IPS-18a (cell line): ENCODE data around the gene BDKRB1.

Experiments
- H3K27ac ChIP-seq: one replicate; pipeline ENCODE4 v1.5.1; 2013; ENCODE audit warnings: low read length
- H3K27me3 ChIP-seq: one replicate; pipeline ENCODE4 v1.6.1; 2013; ENCODE audit warnings: mild to moderate bottlenecking, low read length; ENCODE audit not compliant: control insufficient read depth, insufficient read depth
- H3K36me3 ChIP-seq: one replicate; pipeline ENCODE4 v1.6.1; 2013; ENCODE audit warnings: low read depth, low read length; ENCODE audit not compliant: control insufficient read depth
- H3K4me1 ChIP-seq: one replicate; pipeline ENCODE4 v1.6.1; 2013; ENCODE audit warnings: low read depth, low read length; ENCODE audit not compliant: control insufficient read depth
- H3K4me3 ChIP-seq: one replicate; pipeline ENCODE4 v1.5.1; 2013; ENCODE audit warnings: low read length
- H3K9ac ChIP-seq: one replicate; pipeline ENCODE4 v1.6.1; 2013; ENCODE audit warnings: mild to moderate bottlenecking, low read length, moderate library complexity
- H3K9me3 ChIP-seq: one replicate; pipeline ENCODE4 v1.6.1; 2013; ENCODE audit warnings: low read depth, low read length; ENCODE audit not compliant: control insufficient read depth

The BDKRB1 gene

GRCh38 chr14:96255501-96256366 lies at the start of gene BDKRB1:
BDKRB1 (plus strand) TSS chr14:96256210; CDS start chr14:96263683, 7,473 bp downstream.
- Histone ChIP-seq H3K9me3 (no peaks in the 10 kb centered on the region), H3K9ac (no peak within 1 kb of the TSS), H3K27me3 (no peaks in the 10 kb centered on the region), H3K27ac (no peak within 1 kb of the TSS), H3K36me3 (no peaks in the 10 kb centered on the region), H3K4me3 (no peak within 1 kb of the TSS), H3K4me1 (peaks cover 4% of the 10 kb centered on the region)

GRCh38 chr14:96206461-96206860 lies 49.5 kb upstream of the BDKRB1 start:
- no peaks in the 10 kb centered on the region for H3K9me3 ChIP-seq
- H3K27ac ChIP-seq: no peak overlapping the region
- H3K9ac ChIP-seq: no peak overlapping the region

GRCh38 chr14:96207686-96208085 lies 48.3 kb upstream of the BDKRB1 start:
- H3K4me3 ChIP-seq: no peak overlapping the region
- no peak overlapping the region for H3K9ac ChIP-seq
- peaks cover 30% of the 10 kb centered on the region for H3K27me3 ChIP-seq

More at GRCh38 chr14:96206461-96206860, 49.5 kb upstream of the BDKRB1 start:
- Histone ChIP-seq H3K4me1 (peaks cover 5% of the 10 kb centered on the region), H3K36me3 (no peaks in the 10 kb centered on the region), H3K4me3 (no peak overlapping the region), H3K27me3 (peaks cover 30% of the 10 kb centered on the region)

GRCh38 chr14:96208739-96209138 lies 47.3 kb upstream of the BDKRB1 start:
- Histone ChIP-seq H3K4me1 (peaks cover 5% of the 10 kb centered on the region), H3K36me3 (no peaks in the 10 kb centered on the region), H3K27me3 (peaks cover 21% of the 10 kb centered on the region), H3K4me3 (no peak overlapping the region), H3K27ac (no peak overlapping the region), H3K9me3 (no peaks in the 10 kb centered on the region), H3K9ac (no peak overlapping the region)

More at GRCh38 chr14:96207686-96208085, 48.3 kb upstream of the BDKRB1 start:
- no peak overlapping the region for H3K27ac ChIP-seq
- no peaks in the 10 kb centered on the region for H3K36me3 ChIP-seq
- no peaks in the 10 kb centered on the region for H3K9me3 ChIP-seq
- H3K4me1 ChIP-seq: peaks cover 5% of the 10 kb centered on the region

GRCh38 chr14:96212140-96212539 lies 43.9 kb upstream of the BDKRB1 start:
- no peaks in the 10 kb centered on the region for H3K27me3 ChIP-seq
- H3K9me3 ChIP-seq: no peaks in the 10 kb centered on the region
- no peak overlapping the region for H3K9ac ChIP-seq
- no peak overlapping the region for H3K27ac ChIP-seq
- no peaks in the 10 kb centered on the region for H3K36me3 ChIP-seq
- no peak overlapping the region for H3K4me3 ChIP-seq
- no peaks in the 10 kb centered on the region for H3K4me1 ChIP-seq

- H3K4me1 ChIP-seq: no peaks in the 10 kb centered on the region
- no peak overlapping the region for H3K9ac ChIP-seq
- no peaks in the 10 kb centered on the region for H3K36me3 ChIP-seq
- no peaks in the 10 kb centered on the region for H3K9me3 ChIP-seq
- H3K27me3 ChIP-seq: no peaks in the 10 kb centered on the region
- no peak overlapping the region for H3K4me3 ChIP-seq
- H3K27ac ChIP-seq: no peak overlapping the region
These were observed 43.1 kb upstream of the BDKRB1 start for GRCh38 chr14:96212896-96213295.

GRCh38 chr14:96213871-96214465 lies 42.0 kb upstream of the BDKRB1 start:
- Histone ChIP-seq H3K9ac (no peak overlapping the region), H3K4me1 (no peaks in the 10 kb centered on the region), H3K27ac (no peak overlapping the region), H3K4me3 (no peak overlapping the region), H3K36me3 (no peaks in the 10 kb centered on the region), H3K9me3 (no peaks in the 10 kb centered on the region), H3K27me3 (no peaks in the 10 kb centered on the region)

GRCh38 chr14:96214793-96215192 lies 41.2 kb upstream of the BDKRB1 start:
- Histone ChIP-seq H3K27me3 (no peaks in the 10 kb centered on the region), H3K4me1 (no peaks in the 10 kb centered on the region), H3K36me3 (no peaks in the 10 kb centered on the region), H3K9me3 (no peaks in the 10 kb centered on the region), H3K4me3 (no peak overlapping the region), H3K9ac (no peak overlapping the region), H3K27ac (no peak overlapping the region)

- Histone ChIP-seq H3K27me3 (no peaks in the 10 kb centered on the region), H3K9me3 (no peaks in the 10 kb centered on the region), H3K27ac (no peak overlapping the region), H3K4me3 (no peak overlapping the region), H3K36me3 (no peaks in the 10 kb centered on the region), H3K4me1 (no peaks in the 10 kb centered on the region), H3K9ac (no peak overlapping the region)
These were observed 40.4 kb upstream of the BDKRB1 start for GRCh38 chr14:96215452-96216244.

- Histone ChIP-seq H3K4me3 (no peak overlapping the region), H3K27me3 (no peaks in the 10 kb centered on the region), H3K9ac (no peak overlapping the region), H3K4me1 (no peaks in the 10 kb centered on the region), H3K36me3 (no peaks in the 10 kb centered on the region), H3K27ac (no peak overlapping the region), H3K9me3 (no peaks in the 10 kb centered on the region)
These were observed 39.4 kb upstream of the BDKRB1 start for GRCh38 chr14:96216627-96217026.

GRCh38 chr14:96217376-96217913 lies 38.6 kb upstream of the BDKRB1 start:
- Histone ChIP-seq H3K9ac (no peak overlapping the region), H3K4me3 (no peak overlapping the region), H3K4me1 (no peaks in the 10 kb centered on the region), H3K9me3 (no peaks in the 10 kb centered on the region), H3K36me3 (no peaks in the 10 kb centered on the region), H3K27me3 (no peaks in the 10 kb centered on the region), H3K27ac (no peak overlapping the region)
